ENCODE data around the gene RARB. TPM values are rescaled to one million over a fixed set of nuclear protein-coding genes. Genes with fewer than 3 reads are reported as not detected.

RARB gene
- polyA plus RNA-seq, 1 donor (not counting 4 experiments of a cell fraction or from before 2014, with no cell fraction given), result 0.03 TPM

GRCh38 chr3:25603703-25604102, 175.6 kb downstream of the RARB start:
- no peaks in the 10 kb centered on the region for H4K20me1 ChIP-seq (ENCODE audit: control insufficient read depth, extremely low read depth, insufficient read depth, low read length)
- H3K9ac ChIP-seq (ENCODE audit: control insufficient read depth, extremely low read depth, insufficient read depth, low read length), result no peak overlapping the region
- no peak overlapping the region for H3K4me2 ChIP-seq (ENCODE audit: control insufficient read depth, extremely low read depth, insufficient read depth, low read depth, low read length)
- FAIRE-seq, result no peak
- dilution Hi-C loops (cut with MboI; ENCODE audit: extremely low pct_ligation_motif_present, low sequenced_read_pairs), result no loop called here
- DNase-seq (ENCODE audit: low read depth, low spot score), result no peak
- no peaks in the 10 kb centered on the region for H3K79me2 ChIP-seq (ENCODE audit: control insufficient read depth, insufficient read depth, low read length)
- H3K27ac ChIP-seq (ENCODE audit: control insufficient read depth, insufficient read depth, low read length), result no peak overlapping the region
- H3K27me3 ChIP-seq (ENCODE audit: control insufficient read depth, extremely low read depth, insufficient read depth, low read length), result no peaks in the 10 kb centered on the region
- no peaks in the 10 kb centered on the region for H3K9me3 ChIP-seq (ENCODE audit: control insufficient read depth, low read depth, low read length)
- no peak overlapping the region for H2AFZ ChIP-seq (ENCODE audit: control insufficient read depth, low read length)
- no peak overlapping the region for H3K4me3 ChIP-seq (ENCODE audit: control insufficient read depth in 2 of 3, extremely low read depth in 1 of 3, insufficient read depth in 2 of 3, low read depth in 1 of 3, low read length in 3 of 3)
- peaks cover 0 to 4% of the 10 kb centered on the region in 2 experiments for H3K36me3 ChIP-seq (ENCODE audit: control insufficient read depth in 2 of 2, extremely low read depth in 1 of 2, insufficient read depth in 2 of 2, low read length in 2 of 2)
- H3K4me1 ChIP-seq (ENCODE audit: control insufficient read depth, extremely low read depth, insufficient read depth, low read length), result no peaks in the 10 kb centered on the region
- TF ChIP-seq CTCF (optimal IDR thresholded peaks at IDR 0.05 in 1 of 3, IDR thresholded peaks at IDR 0.05 in 1 of 3, conservative IDR thresholded peaks at IDR 0.05 in 1 of 3; ENCODE audit: extremely low read depth in 1 of 3, insufficient read depth in 2 of 3, low read length in 3 of 3) (no peak), EZH2 (IDR thresholded peaks at IDR 0.05; ENCODE audit: low read length) (no peak)
- H3K9me1 ChIP-seq (ENCODE audit: control insufficient read depth, extremely low read depth, insufficient read depth, low read length), result no peaks in the 10 kb centered on the region

- DNase-seq (ENCODE audit: low read depth, low spot score), result no peak
- H3K9me3 ChIP-seq (ENCODE audit: control insufficient read depth, low read depth, low read length), result no peaks in the 10 kb centered on the region
- TF ChIP-seq CTCF (optimal IDR thresholded peaks at IDR 0.05 in 1 of 3, IDR thresholded peaks at IDR 0.05 in 1 of 3, conservative IDR thresholded peaks at IDR 0.05 in 1 of 3; ENCODE audit: extremely low read depth in 1 of 3, insufficient read depth in 2 of 3, low read length in 3 of 3) (no peak), EZH2 (IDR thresholded peaks at IDR 0.05; ENCODE audit: low read length) (no peak)
- peaks cover 0 to 4% of the 10 kb centered on the region in 2 experiments for H3K36me3 ChIP-seq (ENCODE audit: control insufficient read depth in 2 of 2, extremely low read depth in 1 of 2, insufficient read depth in 2 of 2, low read length in 2 of 2)
- no peaks in the 10 kb centered on the region for H3K9me1 ChIP-seq (ENCODE audit: control insufficient read depth, extremely low read depth, insufficient read depth, low read length)
- H3K27me3 ChIP-seq (ENCODE audit: control insufficient read depth, extremely low read depth, insufficient read depth, low read length), result no peaks in the 10 kb centered on the region
- H3K27ac ChIP-seq (ENCODE audit: control insufficient read depth, insufficient read depth, low read length), result no peak overlapping the region
- dilution Hi-C loops (cut with MboI; ENCODE audit: extremely low pct_ligation_motif_present, low sequenced_read_pairs), result no loop called here
- no peaks in the 10 kb centered on the region for H4K20me1 ChIP-seq (ENCODE audit: control insufficient read depth, extremely low read depth, insufficient read depth, low read length)
- peak; percentile 20 for FAIRE-seq
- no peak overlapping the region for H3K4me2 ChIP-seq (ENCODE audit: control insufficient read depth, extremely low read depth, insufficient read depth, low read depth, low read length)
- no peaks in the 10 kb centered on the region for H3K79me2 ChIP-seq (ENCODE audit: control insufficient read depth, insufficient read depth, low read length)
- no peak overlapping the region for H3K4me3 ChIP-seq (ENCODE audit: control insufficient read depth in 2 of 3, extremely low read depth in 1 of 3, insufficient read depth in 2 of 3, low read depth in 1 of 3, low read length in 3 of 3)
- H3K4me1 ChIP-seq (ENCODE audit: control insufficient read depth, extremely low read depth, insufficient read depth, low read length), result no peaks in the 10 kb centered on the region
- no peak overlapping the region for H2AFZ ChIP-seq (ENCODE audit: control insufficient read depth, low read length)
- no peak overlapping the region for H3K9ac ChIP-seq (ENCODE audit: control insufficient read depth, extremely low read depth, insufficient read depth, low read length)
These were observed 176.2 kb downstream of the RARB start for GRCh38 chr3:25604107-25604805.
